OCI-LY3 (cell line): ENCODE results near the gene MBIP.

Experiments
- H2AFZ ChIP-seq: fragments of 200-600, 300-600 bp; shearing (Covaris generic); 2 replicates; pipeline ENCODE4 v1.6.0; 2014; ENCODE audit warnings: antibody characterized with exemption, low read depth, low read length
- H3K27ac ChIP-seq: fragments of 200-600, 300-600 bp; sonication (generic); 2 replicates; pipeline ENCODE4 v1.5.1; 2014; ENCODE audit warnings: mild to moderate bottlenecking, low read length, moderate library complexity, mixed read lengths
- H3K27me3 ChIP-seq: fragments of 200-600, 300-600 bp; sonication (generic); 2 replicates; pipeline ENCODE4 v1.6.1; 2014; ENCODE audit warnings: low read depth, low read length, mixed read lengths
- H3K36me3 ChIP-seq: fragments of 200-600, 300-600 bp; sonication (generic); replicated peaks from 2 replicates; pipeline ENCODE3; 2014; ENCODE audit warnings: low read depth, low read length, mixed read lengths
- H3K4me1 ChIP-seq: fragments of 300-600, 200-600 bp; sonication (generic); 2 replicates; pipeline ENCODE4 v1.6.1; 2014; ENCODE audit warnings: low read length, mixed read lengths
- H3K4me2 ChIP-seq: fragments of 200-600, 300-600 bp; sonication (generic); 2 replicates; pipeline ENCODE4 v1.6.1; 2014; ENCODE audit warnings: low read length, mixed read lengths
- H3K4me3 ChIP-seq: fragments of 300-600, 200-600 bp; sonication (generic); 2 replicates; pipeline ENCODE4 v1.5.1; 2014; ENCODE audit warnings: antibody characterized with exemption, mild to moderate bottlenecking, low read length, moderate library complexity
- H3K79me2 ChIP-seq: fragments of 300-600, 200-600 bp; shearing (Covaris generic); 2 replicates; pipeline ENCODE4 v1.6.1; 2014; ENCODE audit warnings: mild to moderate bottlenecking, low read length, mixed read lengths
- H3K9ac ChIP-seq: fragments of 300-600, 200-600 bp; shearing (Covaris generic); 2 replicates; pipeline ENCODE4 v1.6.0; 2014; ENCODE audit warnings: mild to moderate bottlenecking, low read length, moderate library complexity
- H3K9me3 ChIP-seq: fragments of 200-600, 300-600 bp; shearing (Covaris generic); 2 replicates; pipeline ENCODE4 v1.6.1; 2014; ENCODE audit warnings: low read length, mixed read lengths; ENCODE audit not compliant: insufficient read depth
- H4K20me1 ChIP-seq: fragments of 200-600, 300-600 bp; sonication (generic); 2 replicates; pipeline ENCODE4 v1.6.1; 2016; ENCODE audit warnings: low read length, mixed read lengths; ENCODE audit not compliant: insufficient read depth
- CTCF ChIP-seq: fragments of 200-600, 300-600 bp; sonication (generic); IDR thresholded peaks from 2 replicates; pipeline ENCODE4 v1.5.1; 2014; ENCODE audit warnings: antibody characterized with exemption, low read length, low read depth
- EZH2phosphoT487 ChIP-seq: fragments of 200-600 bp; shearing (Covaris generic); IDR thresholded peaks from 2 replicates; pipeline ENCODE4 v1.6.1; 2018; ENCODE audit warnings: antibody characterized with exemption, mixed run types, low read depth

Gene MBIP

GRCh38 chr14:36270191-36270590, 50.2 kb downstream of the MBIP start:
- no peak overlapping the region for H2AFZ ChIP-seq
- no peaks in the 10 kb centered on the region for H3K36me3 ChIP-seq
- no peak overlapping the region for H3K9ac ChIP-seq
- no peaks in the 10 kb centered on the region for H3K4me1 ChIP-seq
- no peaks in the 10 kb centered on the region for H3K9me3 ChIP-seq
- H3K4me3 ChIP-seq, result no peak overlapping the region
- TF ChIP-seq CTCF (no peak), EZH2phosphoT487 (no peak)
- H3K4me2 ChIP-seq, result no peak overlapping the region
- H3K27ac ChIP-seq, result no peak overlapping the region
- H3K79me2 ChIP-seq, result no peaks in the 10 kb centered on the region
- no peaks in the 10 kb centered on the region for H4K20me1 ChIP-seq
- no peaks in the 10 kb centered on the region for H3K27me3 ChIP-seq

- Histone ChIP-seq H3K9me3 (no peaks in the 10 kb centered on the region), H2AFZ (no peak overlapping the region), H3K4me2 (no peak overlapping the region), H3K36me3 (no peaks in the 10 kb centered on the region), H3K9ac (no peak overlapping the region), H4K20me1 (no peaks in the 10 kb centered on the region), H3K27me3 (no peaks in the 10 kb centered on the region), H3K4me3 (no peak overlapping the region), H3K79me2 (no peaks in the 10 kb centered on the region), H3K4me1 (no peaks in the 10 kb centered on the region), H3K27ac (no peak overlapping the region)
- TF ChIP-seq CTCF, result no peak
- no peak for TF ChIP-seq EZH2phosphoT487
Measured at GRCh38 chr14:36268121-36268520, 52.3 kb downstream of the MBIP start.

- Histone ChIP-seq H3K27me3 (no peaks in the 10 kb centered on the region), H3K27ac (no peak overlapping the region), H3K4me3 (no peak overlapping the region), H3K4me1 (no peaks in the 10 kb centered on the region), H3K36me3 (no peaks in the 10 kb centered on the region), H3K79me2 (no peaks in the 10 kb centered on the region), H3K4me2 (no peak overlapping the region), H4K20me1 (no peaks in the 10 kb centered on the region), H3K9me3 (no peaks in the 10 kb centered on the region), H3K9ac (no peak overlapping the region), H2AFZ (no peak overlapping the region)
- no peak for TF ChIP-seq EZH2phosphoT487
- no peak for TF ChIP-seq CTCF
Measured at GRCh38 chr14:36264595-36264994, 55.8 kb downstream of the MBIP start.

- Histone ChIP-seq H3K9me3 (no peaks in the 10 kb centered on the region), H4K20me1 (no peaks in the 10 kb centered on the region), H3K4me3 (no peak overlapping the region), H3K4me2 (no peak overlapping the region), H3K36me3 (no peaks in the 10 kb centered on the region), H3K9ac (no peak overlapping the region), H3K4me1 (no peaks in the 10 kb centered on the region), H3K79me2 (no peaks in the 10 kb centered on the region), H3K27me3 (no peaks in the 10 kb centered on the region), H2AFZ (no peak overlapping the region), H3K27ac (no peak overlapping the region)
- no peak for TF ChIP-seq EZH2phosphoT487
- TF ChIP-seq CTCF, result no peak
Measured at GRCh38 chr14:36264107-36264506, 56.3 kb downstream of the MBIP start.
